IMR-90 (cell line): ENCODE measurements around the gene IL21R. TPM values are rescaled to one million over a fixed set of nuclear protein-coding genes. Genes with fewer than 3 reads are reported as not detected.

Experiments
- ATAC-seq: fragments of 200-7000 bp; cut with Tn5 transposase; 2 replicates; pipeline ENCODE4 v1.9.1; 2020; ENCODE audit warnings: low read depth, mild to moderate bottlenecking, moderate library complexity
- BruUV-seq: library from RNA; stranded (reverse); fragments of 400-500 nt; replicated peaks from 2 replicates; lab custom pipeline; 2021; lab: Mats Ljungman, UMichigan
- CTCF ChIA-PET: fragments of 300-600 bp; formaldehyde crosslinking; extraction: SDS; loops from one replicate; lab custom pipeline; 2021; ENCODE audit warnings: antibody characterized with exemption; lab: Yijun Ruan, JAX
- POLR2A ChIA-PET: fragments of 300-600 bp; sonication (Branson Sonifier 250); formaldehyde crosslinking; loops from one replicate; lab custom pipeline; 2022; ENCODE audit warnings: antibody characterized with exemption; ENCODE audit not compliant: unreplicated experiment; lab: Charles Lee
- DNase-seq: peaks from one replicate; pipeline ENCODE4 v3.0.0; 2013
- H2AFZ ChIP-seq: replicated peaks from 2 replicates; pipeline ENCODE3; 2013; ENCODE audit warnings: low read length, mild to moderate bottlenecking; ENCODE audit not compliant: poor library complexity
- H2AK5ac ChIP-seq: 2 replicates; pipeline ENCODE4 v1.6.1; 2013; ENCODE audit warnings: low read depth, low read length, inconsistent platforms
- H2AK9ac ChIP-seq: replicated peaks from 2 replicates; pipeline ENCODE3; 2013; ENCODE audit warnings: mild to moderate bottlenecking, low read depth, low read length, moderate library complexity; ENCODE audit not compliant: poor library complexity
- H2BK120ac ChIP-seq: 2 replicates; pipeline ENCODE4 v1.6.1; 2013; ENCODE audit warnings: low read depth, low read length, inconsistent platforms
- H2BK15ac ChIP-seq: 3 replicates; pipeline ENCODE4 v1.6.1; 2013; ENCODE audit warnings: low read depth, low read length, inconsistent platforms
- H2BK20ac ChIP-seq: 2 replicates; pipeline ENCODE4 v1.6.1; 2013; ENCODE audit warnings: low read depth, mild to moderate bottlenecking, inconsistent platforms, low read length, moderate library complexity
- H2BK5ac ChIP-seq: 2 replicates; pipeline ENCODE4 v1.6.1; 2013; ENCODE audit warnings: mild to moderate bottlenecking, low read depth, low read length, inconsistent platforms; ENCODE audit not compliant: poor library complexity, severe bottlenecking
- H3K14ac ChIP-seq: replicated peaks from 2 replicates; pipeline ENCODE4 v1.6.1; 2013; ENCODE audit warnings: low read depth, low read length, inconsistent platforms
- H3K18ac ChIP-seq: 2 replicates; pipeline ENCODE4 v1.6.1; 2013; ENCODE audit warnings: low read depth, low read length, control low read depth
- H3K23ac ChIP-seq: 2 replicates; pipeline ENCODE4 v1.6.1; 2013; ENCODE audit warnings: low read depth, low read length, inconsistent platforms
- H3K27ac ChIP-seq: 2 replicates; pipeline ENCODE4 v1.5.1; 2013; ENCODE audit warnings: mild to moderate bottlenecking, control low read depth, low read length; ENCODE audit not compliant: insufficient read depth
- H3K27me3 ChIP-seq: 2 replicates; pipeline ENCODE4 v1.6.1; 2013; ENCODE audit warnings: low read length; ENCODE audit not compliant: control insufficient read depth, insufficient read depth
- H3K36me3 ChIP-seq: 2 replicates; pipeline ENCODE4 v1.6.1; 2013; ENCODE audit warnings: low read length, mixed read lengths; ENCODE audit not compliant: control insufficient read depth, insufficient read depth
- H3K4ac ChIP-seq: 2 replicates; pipeline ENCODE4 v1.6.1; 2013; ENCODE audit warnings: low read depth, low read length, inconsistent platforms
- H3K4me1 ChIP-seq: 2 replicates; pipeline ENCODE4 v1.6.1; 2013; ENCODE audit warnings: low read length, mixed read lengths; ENCODE audit not compliant: control insufficient read depth, insufficient read depth
- H3K4me2 ChIP-seq: 2 replicates; pipeline ENCODE4 v1.6.1; 2013; ENCODE audit warnings: low read depth, mild to moderate bottlenecking, control low read depth, low read length, moderate library complexity
- H3K4me3 ChIP-seq: 2 replicates; pipeline ENCODE4 v1.5.1; 2013; ENCODE audit warnings: low read depth, mild to moderate bottlenecking, control low read depth, low read length, moderate library complexity; ENCODE audit not compliant: insufficient read depth
- H3K56ac ChIP-seq: 2 replicates; pipeline ENCODE4 v1.6.1; 2013; ENCODE audit warnings: low read length, inconsistent platforms; ENCODE audit not compliant: insufficient read depth; ENCODE audit errors: extremely low read depth
- H3K79me1 ChIP-seq, 2 experiments: 2 replicates each; pipeline ENCODE4 v1.6.1; 2013; ENCODE audit warnings: low read length in 2 of 2, inconsistent platforms in 1 of 2, low read depth in 1 of 2
- H3K9ac ChIP-seq: 2 replicates; pipeline ENCODE4 v1.6.1; 2013; ENCODE audit warnings: low read depth, low read length, control low read depth
- H3K9me1 ChIP-seq: 2 replicates; pipeline ENCODE4 v1.6.1; 2013; ENCODE audit warnings: low read length, inconsistent platforms; ENCODE audit not compliant: insufficient read depth
- H3K9me3 ChIP-seq: 2 replicates; pipeline ENCODE4 v1.6.1; 2013; ENCODE audit warnings: low read length; ENCODE audit not compliant: control insufficient read depth, insufficient read depth
- H4K20me1 ChIP-seq: 2 replicates; pipeline ENCODE4 v1.6.1; 2013; ENCODE audit warnings: low read length, inconsistent platforms; ENCODE audit not compliant: insufficient read depth
- H4K5ac ChIP-seq: 2 replicates; pipeline ENCODE4 v1.6.1; 2013; ENCODE audit warnings: mild to moderate bottlenecking, low read depth, low read length, control low read depth
- H4K8ac ChIP-seq, 2 experiments: 2 replicates each; pipeline ENCODE4 v1.6.1; 2013; ENCODE audit warnings: low read depth in 2 of 2, low read length in 2 of 2, control low read depth in 1 of 2, inconsistent platforms in 1 of 2
- H4K91ac ChIP-seq: 2 replicates; pipeline ENCODE4 v1.6.1; 2013; ENCODE audit warnings: low read depth, low read length, inconsistent platforms; ENCODE audit not compliant: insufficient read depth
- CEBPB ChIP-seq: IDR thresholded peaks from 2 replicates; pipeline ENCODE4 v1.6.1; 2012; ENCODE audit warnings: low read depth, low read length, improper control_type of control experiment
- CHD1 ChIP-seq: IDR thresholded peaks from 2 replicates; pipeline ENCODE4 v1.6.1; 2012; ENCODE audit warnings: low read depth, low read length, improper control_type of control experiment
- CTCF ChIP-seq: conservative IDR thresholded peaks from 2 replicates; pipeline ENCODE4 v1.5.1; 2012; ENCODE audit warnings: mild to moderate bottlenecking, low read depth, low read length, improper control_type of control experiment
- ELK1 ChIP-seq: fragments of 150-350 bp; IDR thresholded peaks from 2 replicates; pipeline ENCODE4 v1.6.1; 2016; ENCODE audit warnings: low read depth, mild to moderate bottlenecking, low read length, moderate library complexity, borderline replicate concordance
- FOS ChIP-seq: fragments of 150-350 bp; IDR thresholded peaks from 2 replicates; pipeline ENCODE4 v1.6.1; 2016; ENCODE audit warnings: low read depth, low read length
- MAFK ChIP-seq: IDR thresholded peaks from 2 replicates; pipeline ENCODE4 v1.6.1; 2012; ENCODE audit warnings: low read depth, low read length, improper control_type of control experiment
- MAZ ChIP-seq: IDR thresholded peaks from 2 replicates; pipeline ENCODE4 v1.6.1; 2012; ENCODE audit warnings: low read depth, mild to moderate bottlenecking, low read length, improper control_type of control experiment, moderate library complexity, borderline replicate concordance
- MXI1 ChIP-seq: IDR thresholded peaks from 2 replicates; pipeline ENCODE4 v1.6.1; 2012; ENCODE audit warnings: low read depth, mild to moderate bottlenecking, low read length, moderate library complexity, borderline replicate concordance
- NFE2L2 ChIP-seq: fragments of 150-350 bp; IDR thresholded peaks from 2 replicates; pipeline ENCODE4 v1.6.1; 2016; ENCODE audit warnings: low read depth, mild to moderate bottlenecking, low read length
- POLR2A ChIP-seq: IDR thresholded peaks from 2 replicates; pipeline ENCODE4 v1.6.1; 2012; ENCODE audit warnings: mild to moderate bottlenecking, low read depth, low read length
- RAD21 ChIP-seq: IDR thresholded peaks from 2 replicates; pipeline ENCODE4 v1.6.1; 2012; ENCODE audit warnings: low read length, improper control_type of control experiment
- RCOR1 ChIP-seq: IDR thresholded peaks from 2 replicates; pipeline ENCODE4 v1.6.1; 2012; ENCODE audit warnings: mild to moderate bottlenecking, low read length, improper control_type of control experiment; ENCODE audit not compliant: insufficient replicate concordance
- RFX5 ChIP-seq: IDR thresholded peaks from 2 replicates; pipeline ENCODE4 v1.8.0; 2012; ENCODE audit warnings: low read depth, mild to moderate bottlenecking, low read length, moderate library complexity
- SMC3 ChIP-seq: fragments of 150-350 bp; IDR thresholded peaks from 2 replicates; pipeline ENCODE4 v1.6.1; 2016; ENCODE audit warnings: low read depth, mild to moderate bottlenecking, antibody characterized with exemption, low read length, moderate library complexity
- USF2 ChIP-seq: fragments of 150-350 bp; IDR thresholded peaks from 2 replicates; pipeline ENCODE4 v1.6.1; 2017; ENCODE audit warnings: mild to moderate bottlenecking, antibody characterized with exemption, low read length, low read depth
- WGBS, 2 experiments: methylation state at CpG; one replicate each; pipeline versions ENCODE4 v1.1.5 to v1.1.7; 2013; ENCODE audit warnings: missing lambda C conversion rate in 2 of 2; ENCODE audit not compliant: insufficient read length in 1 of 2; ENCODE audit errors: extremely low coverage in 2 of 2; 5-methylcytosine and 5-hydroxymethylcytosine counted together
- dilution Hi-C: fragments of 300-500 bp; cut with HindIII; formaldehyde crosslinking; loops from one replicate; pipeline ENCODE4 v1.14.3; 2018; ENCODE audit warnings: low sequenced_read_pairs; ENCODE audit not compliant: unreplicated experiment
- in situ Hi-C: fragments of 300-500 bp; cut with MboI; formaldehyde crosslinking; loops from 3 replicates; pipeline ENCODE4 v1.14.3; 2019; ENCODE audit warnings: low sequenced_read_pairs, inconsistent platforms, mixed read lengths
- intact Hi-C: fragments of 100-400 bp; cut with micrococcal nuclease; formaldehyde crosslinking; loops from 2 replicates; pipeline ENCODE4 v1.10.0; 2022
- polyA plus RNA-seq, 3 experiments: library from polyadenylated mRNA; depleted of rRNA; stranded (reverse); fragments of >200 nt; gene quantifications; 2 replicates each; pipeline ENCODE4 v1.2.3, GENCODE V29; 2012; ENCODE audit warnings: low replicate concordance in 1 of 3
- total RNA-seq: library from RNA; depleted of rRNA; stranded (reverse); fragments of >200 nt; gene quantifications from 2 replicates; pipeline ENCODE4 v1.2.3, GENCODE V29; 2012

IL21R gene
- total and polyA plus RNA-seq, 2 of the 4 experiments (the other 2 are of a cell fraction), result 0.72 to 0.97 TPM

- BruUV-seq, result no TSS peak
Observed at GRCh38 chr16:27441276-27441675, 39.3 kb downstream of the IL21R start.

More at GRCh38 chr16:27441276-27441675, 39.3 kb downstream of the IL21R start:
- ChIA-PET POLR2A (no interaction called here), CTCF (no interaction called here)
- Histone ChIP-seq H3K18ac (no peak overlapping the region), H4K20me1 (no peaks in the 10 kb centered on the region), H3K56ac (no peak overlapping the region), H3K4me1 (no peaks in the 10 kb centered on the region), H2BK5ac (no peak overlapping the region), H2BK15ac (no peak overlapping the region), H3K36me3 (peaks cover 2% of the 10 kb centered on the region; the same call in 1 of the 2 replicates), H3K4ac (no peak overlapping the region), H3K4me2 (no peak overlapping the region), H3K23ac (no peak overlapping the region), H2BK20ac (no peak overlapping the region), H3K27me3 (no peaks in the 10 kb centered on the region), H3K79me1 (no peaks in the 10 kb centered on the region; a peak in 1 of 4 replicates), H4K91ac (no peak overlapping the region), H2AK9ac (no peak overlapping the region), H4K8ac (no peak overlapping the region), H2AFZ (no peak overlapping the region), H2AK5ac (no peak overlapping the region), H2BK120ac (no peak overlapping the region), H3K14ac (no peak overlapping the region), H3K9ac (no peak overlapping the region), H4K5ac (no peak overlapping the region), H3K9me1 (peaks cover 12% of the 10 kb centered on the region), H3K9me3 (peaks cover 11% of the 10 kb centered on the region), H3K4me3 (no peak overlapping the region), H3K27ac (no peak overlapping the region)
- in situ Hi-C loops, result no loop called here
- intact Hi-C loops, result no loop called here
- dilution Hi-C loops, result no loop called here
- WGBS, 2 experiments, result 100% methylated on average over 2 of the region's 5 CpGs; no CpG with 5 or more reads in 1 of the 2 experiments
- ATAC-seq, result no peak
- DNase-seq, result no peak
- no peak for TF ChIP-seq RFX5
- TF ChIP-seq USF2, result no peak
- no peak for TF ChIP-seq CHD1
- TF ChIP-seq POLR2A, result no peak
- no peak for TF ChIP-seq FOS
- TF ChIP-seq SMC3, result no peak
- no peak for TF ChIP-seq MAZ
- TF ChIP-seq MAFK, result no peak
- TF ChIP-seq CTCF, result no peak
- no peak for TF ChIP-seq NFE2L2
- TF ChIP-seq MXI1, result no peak
- no peak for TF ChIP-seq ELK1
- no peak for TF ChIP-seq RCOR1
- TF ChIP-seq RAD21, result no peak
- TF ChIP-seq CEBPB, result no peak
